GM12878 (cell line): Measurements from ENCODE around the gene METTL15. TPM values are rescaled to one million over a fixed set of nuclear protein-coding genes. Genes with fewer than 3 reads are reported as not detected.
"Not testable (repeated sequence)": the region's sequence is repeated elsewhere in the genome, so short reads cannot be mapped to it uniquely, and the experiment has no call there.

Source experiments
- ATAC-seq: fragments of 200-7000 bp; cut with Tn5 transposase; 3 replicates; pipeline ENCODE4 v1.9.1; 2020; ENCODE audit warnings: mild to moderate bottlenecking, moderate library complexity
- BruUV-seq: library from RNA; stranded (reverse); fragments of 400-500 nt; replicated peaks from 2 replicates; lab custom pipeline; 2021; lab: Mats Ljungman, UMichigan
- CTCF ChIA-PET: fragments of 300-600 bp; sonication (Branson Sonifier 250); formaldehyde crosslinking; extraction: SDS; loops from one replicate; lab custom pipeline; 2021; ENCODE audit warnings: inconsistent platforms; lab: Yijun Ruan, JAX
- POLR2A ChIA-PET: fragments of 350-600 bp; formaldehyde crosslinking; extraction: SDS; loops from one replicate; lab custom pipeline; 2021; ENCODE audit warnings: inconsistent platforms; lab: Charles Lee
- RAD21 ChIA-PET: fragments of 300-600 bp; sonication (Branson Sonifier 250); formaldehyde crosslinking; loops from one replicate; lab custom pipeline; 2023; ENCODE audit warnings: antibody characterized with exemption; ENCODE audit not compliant: unreplicated experiment; lab: Charles Lee
- SMC1A ChIA-PET: fragments of 300-600 bp; sonication (Branson Sonifier 250); formaldehyde crosslinking; loops from one replicate; lab custom pipeline; 2023; ENCODE audit not compliant: unreplicated experiment, uncharacterized antibody; lab: Charles Lee
- DNase-seq: peaks from one replicate; pipeline ENCODE4 v3.0.0-alpha.2; 2011; ENCODE audit warnings: low read depth, low spot score
- FAIRE-seq: peaks from 3 replicates; lab custom pipeline; 2011; peaks lifted over from hg19 to GRCh38; lab: Jason Lieb, UNC
- H2AFZ ChIP-seq: 2 replicates; pipeline ENCODE4 v1.6.0; 2011; ENCODE audit warnings: low read depth, low read length, control low read depth; ENCODE audit not compliant: control insufficient read depth
- H3K27ac ChIP-seq: 2 replicates; pipeline ENCODE4 v1.5.1; 2011; ENCODE audit warnings: control low read depth; ENCODE audit not compliant: control insufficient read depth, insufficient read depth
- H3K27me3 ChIP-seq, 2 experiments: replicated peaks in 1 of 2; 2 replicates each; pipeline versions ENCODE4 v1.6.0 to v1.6.1; 2011; ENCODE audit warnings: low read length in 1 of 2; ENCODE audit not compliant: control insufficient read depth in 2 of 2, insufficient read depth in 2 of 2
- H3K36me3 ChIP-seq, 2 experiments: 2 replicates each; pipeline ENCODE4 v1.5.1; 2011; ENCODE audit warnings: low read length in 1 of 2; ENCODE audit not compliant: control insufficient read depth in 2 of 2, insufficient read depth in 2 of 2
- H3K4me1 ChIP-seq: 2 replicates; pipeline ENCODE4 v1.6.1; 2011; ENCODE audit warnings: mild to moderate bottlenecking, low read length, moderate library complexity, mixed read lengths; ENCODE audit not compliant: control insufficient read depth, insufficient read depth
- H3K4me2 ChIP-seq: 2 replicates; pipeline ENCODE4 v1.6.0; 2011; ENCODE audit warnings: control low read depth; ENCODE audit not compliant: control insufficient read depth, insufficient read depth
- H3K4me3 ChIP-seq: fragments of 200-600 bp; sonication (generic); 2 replicates; pipeline ENCODE4 v1.5.1; 2016
- H3K79me2 ChIP-seq: 2 replicates; pipeline ENCODE4 v1.6.0; 2011; ENCODE audit warnings: low read length; ENCODE audit not compliant: control insufficient read depth, insufficient read depth
- H3K9ac ChIP-seq: 2 replicates; pipeline ENCODE4 v1.8.0; 2011; ENCODE audit warnings: low read length, control low read depth, mixed read lengths; ENCODE audit not compliant: control insufficient read depth, insufficient read depth
- H3K9me3 ChIP-seq: replicated peaks from 3 replicates; pipeline ENCODE4 v1.5.1; 2011; ENCODE audit warnings: mild to moderate bottlenecking, low read length; ENCODE audit not compliant: control insufficient read depth, insufficient read depth
- H4K20me1 ChIP-seq: 2 replicates; pipeline ENCODE4 v1.6.0; 2011; ENCODE audit not compliant: control insufficient read depth, insufficient read depth
- FOXK2 ChIP-seq: fragments of 450-650 bp; IDR thresholded peaks from 2 replicates; pipeline ENCODE4 v1.6.1; 2017; ENCODE audit warnings: mild to moderate bottlenecking, moderate library complexity
- HCFC1 ChIP-seq: fragments of 150-350 bp; IDR thresholded peaks from 2 replicates; pipeline ENCODE4 v1.6.1; 2014; ENCODE audit warnings: low read length
- NR2C1 ChIP-seq: fragments of 450-650 bp; IDR thresholded peaks from 2 replicates; pipeline ENCODE4 v1.6.1; 2017; ENCODE audit warnings: antibody characterized with exemption, mild to moderate bottlenecking, moderate library complexity
- POLR2A ChIP-seq: IDR thresholded peaks from 2 replicates; pipeline ENCODE4 v1.6.1; 2011; ENCODE audit warnings: low read depth, mild to moderate bottlenecking, low read length
- TARDBP ChIP-seq: IDR thresholded peaks from 2 replicates; pipeline ENCODE4 v1.6.1; 2016; ENCODE audit warnings: borderline replicate concordance
- ZBED1 ChIP-seq: IDR thresholded peaks from 2 replicates; pipeline ENCODE4 v1.6.1; 2016; ENCODE audit warnings: borderline replicate concordance
- WGBS: methylation state at CpG from one replicate; pipeline ENCODE4 v1.1.6; 2016; ENCODE audit warnings: low lambda C conversion rate; ENCODE audit not compliant: insufficient replicate concordance, insufficient coverage; ENCODE audit errors: missing lambda C conversion rate; 5-methylcytosine and 5-hydroxymethylcytosine counted together
- in situ Hi-C: fragments of 300-500 bp; cut with MboI; formaldehyde crosslinking; loops from 9 replicates; pipeline ENCODE4 v1.14.3; 2018; ENCODE audit warnings: mixed read lengths
- intact Hi-C: fragments of 100-400 bp; cut with micrococcal nuclease; formaldehyde crosslinking; loops from one replicate; pipeline ENCODE4 v1.14.2; 2022; ENCODE audit not compliant: unreplicated experiment
- polyA plus RNA-seq, 11 experiments: library from polyadenylated mRNA; depleted of rRNA in 4 of 11; unstranded in 6 of 11; stranded (reverse) in 5 of 11; fragments of >200 nt; fragmentation: Nextera tagmentation in 4 of 11; fragmentation: Illumina TruSeq in 1 of 11; extraction: Ambion mirVana in 4 of 11; extraction: Trizol in 1 of 11; gene quantifications; 1 replicate in 1 of 11; 2 replicates in 10 of 11; pipeline versions ENCODE4 v1.2.1 to v1.2.3, GENCODE V29; 2011 to 2016; ENCODE audit warnings: inconsistent platforms in 2 of 11, missing spikeins in 2 of 11, low read depth in 1 of 11
- total RNA-seq, 4 experiments: library from RNA; depleted of rRNA in 3 of 4; stranded (reverse); fragments of >200 nt in 3 of 4; fragmentation: Illumina TruSeq in 1 of 4; extraction: Trizol in 1 of 4; gene quantifications; 2 replicates each; pipeline versions ENCODE4 v1.2.1 to v1.2.3, GENCODE V29; 2013 to 2021
- TF ChIP-seq, protein P1 (sequence below): IDR thresholded peaks from 2 replicates; pipeline ENCODE4 v1.6.1; 2012; ENCODE audit warnings: mild to moderate bottlenecking, low read depth, low read length

METTL15 gene
- total and polyA plus RNA-seq, 10 of the 15 experiments (the other 5 are each of a cell fraction or from before 2014, with no cell fraction given) = 7.9 to 16.9 (median 14.4) TPM

DNA sequence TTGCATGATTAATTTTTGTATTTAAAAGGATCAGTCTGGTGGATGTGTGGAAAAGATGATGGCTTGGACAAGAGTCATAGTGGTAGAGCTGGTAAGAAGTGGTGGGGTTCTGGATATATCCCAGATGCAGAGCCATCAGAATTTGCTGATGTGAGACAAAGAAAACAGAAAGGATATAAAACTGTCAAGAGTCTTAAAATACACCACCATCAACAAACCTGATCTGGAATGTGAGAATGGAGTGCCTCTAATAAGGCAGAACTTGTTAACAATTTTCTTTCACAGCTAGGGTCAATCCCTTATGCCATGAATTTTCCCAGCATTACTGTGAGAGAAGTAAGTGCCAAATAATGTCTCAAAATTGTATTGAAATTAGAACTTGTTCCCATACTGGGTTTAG is 215.4 kb downstream of the METTL15 start (continued):
- TF ChIP-seq HCFC1 = no peak
- TF ChIP-seq TARDBP = no peak
- no peak for TF ChIP-seq NR2C1
- TF ChIP-seq ZBED1 = no peak
- TF ChIP-seq, protein P1, sequence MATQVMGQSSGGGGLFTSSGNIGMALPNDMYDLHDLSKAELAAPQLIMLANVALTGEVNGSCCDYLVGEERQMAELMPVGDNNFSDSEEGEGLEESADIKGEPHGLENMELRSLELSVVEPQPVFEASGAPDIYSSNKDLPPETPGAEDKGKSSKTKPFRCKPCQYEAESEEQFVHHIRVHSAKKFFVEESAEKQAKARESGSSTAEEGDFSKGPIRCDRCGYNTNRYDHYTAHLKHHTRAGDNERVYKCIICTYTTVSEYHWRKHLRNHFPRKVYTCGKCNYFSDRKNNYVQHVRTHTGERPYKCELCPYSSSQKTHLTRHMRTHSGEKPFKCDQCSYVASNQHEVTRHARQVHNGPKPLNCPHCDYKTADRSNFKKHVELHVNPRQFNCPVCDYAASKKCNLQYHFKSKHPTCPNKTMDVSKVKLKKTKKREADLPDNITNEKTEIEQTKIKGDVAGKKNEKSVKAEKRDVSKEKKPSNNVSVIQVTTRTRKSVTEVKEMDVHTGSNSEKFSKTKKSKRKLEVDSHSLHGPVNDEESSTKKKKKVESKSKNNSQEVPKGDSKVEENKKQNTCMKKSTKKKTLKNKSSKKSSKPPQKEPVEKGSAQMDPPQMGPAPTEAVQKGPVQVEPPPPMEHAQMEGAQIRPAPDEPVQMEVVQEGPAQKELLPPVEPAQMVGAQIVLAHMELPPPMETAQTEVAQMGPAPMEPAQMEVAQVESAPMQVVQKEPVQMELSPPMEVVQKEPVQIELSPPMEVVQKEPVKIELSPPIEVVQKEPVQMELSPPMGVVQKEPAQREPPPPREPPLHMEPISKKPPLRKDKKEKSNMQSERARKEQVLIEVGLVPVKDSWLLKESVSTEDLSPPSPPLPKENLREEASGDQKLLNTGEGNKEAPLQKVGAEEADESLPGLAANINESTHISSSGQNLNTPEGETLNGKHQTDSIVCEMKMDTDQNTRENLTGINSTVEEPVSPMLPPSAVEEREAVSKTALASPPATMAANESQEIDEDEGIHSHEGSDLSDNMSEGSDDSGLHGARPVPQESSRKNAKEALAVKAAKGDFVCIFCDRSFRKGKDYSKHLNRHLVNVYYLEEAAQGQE = no peak
- no peak for TF ChIP-seq POLR2A
- no peak for TF ChIP-seq FOXK2

DNA sequence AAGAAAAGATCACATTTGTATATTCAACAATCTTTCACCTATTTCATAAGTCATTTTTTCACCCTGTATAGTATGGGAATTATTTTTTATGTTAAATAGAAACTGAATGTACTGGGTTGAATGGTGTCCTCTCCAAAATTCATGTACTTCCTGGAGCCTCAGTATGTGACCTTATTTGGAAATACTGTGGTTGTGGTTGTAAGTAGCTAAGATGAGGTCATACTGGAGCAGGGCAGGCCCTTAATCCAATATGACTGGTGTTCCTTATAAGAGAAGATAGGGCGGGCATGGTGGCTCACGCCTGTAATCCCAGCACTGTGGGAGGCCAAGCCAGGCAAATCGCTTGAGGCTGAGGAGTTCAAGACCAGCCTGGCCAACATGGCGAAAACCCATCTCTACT is 224.2 kb downstream of the METTL15 start:
- H3K4me2 ChIP-seq, intact Hi-C loops, H3K27me3 ChIP-seq, H3K79me2 ChIP-seq, H3K9me3 ChIP-seq, DNase-seq, H3K4me3 ChIP-seq, H3K36me3 ChIP-seq, H3K9ac ChIP-seq, H2AFZ ChIP-seq, RAD21 ChIA-PET, BruUV-seq, POLR2A ChIA-PET, H4K20me1 ChIP-seq, CTCF ChIA-PET, SMC1A ChIA-PET, H3K4me1 ChIP-seq, H3K27ac ChIP-seq, in situ Hi-C loops: not testable (repeated sequence)
- ATAC-seq = peak; percentile 97
- peak; percentile 44 for FAIRE-seq
- WGBS = 97% methylated on average over 4 of the region's 4 CpGs
